MV-4-11 (cell line): Measurements from ENCODE around the gene WFIKKN1.

Source experiments
- DNase-seq: peaks from one replicate; lab custom pipeline; 2025; lab: John Stamatoyannopoulos, UW

The WFIKKN1 gene, protein sequence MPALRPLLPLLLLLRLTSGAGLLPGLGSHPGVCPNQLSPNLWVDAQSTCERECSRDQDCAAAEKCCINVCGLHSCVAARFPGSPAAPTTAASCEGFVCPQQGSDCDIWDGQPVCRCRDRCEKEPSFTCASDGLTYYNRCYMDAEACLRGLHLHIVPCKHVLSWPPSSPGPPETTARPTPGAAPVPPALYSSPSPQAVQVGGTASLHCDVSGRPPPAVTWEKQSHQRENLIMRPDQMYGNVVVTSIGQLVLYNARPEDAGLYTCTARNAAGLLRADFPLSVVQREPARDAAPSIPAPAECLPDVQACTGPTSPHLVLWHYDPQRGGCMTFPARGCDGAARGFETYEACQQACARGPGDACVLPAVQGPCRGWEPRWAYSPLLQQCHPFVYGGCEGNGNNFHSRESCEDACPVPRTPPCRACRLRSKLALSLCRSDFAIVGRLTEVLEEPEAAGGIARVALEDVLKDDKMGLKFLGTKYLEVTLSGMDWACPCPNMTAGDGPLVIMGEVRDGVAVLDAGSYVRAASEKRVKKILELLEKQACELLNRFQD

DNA sequence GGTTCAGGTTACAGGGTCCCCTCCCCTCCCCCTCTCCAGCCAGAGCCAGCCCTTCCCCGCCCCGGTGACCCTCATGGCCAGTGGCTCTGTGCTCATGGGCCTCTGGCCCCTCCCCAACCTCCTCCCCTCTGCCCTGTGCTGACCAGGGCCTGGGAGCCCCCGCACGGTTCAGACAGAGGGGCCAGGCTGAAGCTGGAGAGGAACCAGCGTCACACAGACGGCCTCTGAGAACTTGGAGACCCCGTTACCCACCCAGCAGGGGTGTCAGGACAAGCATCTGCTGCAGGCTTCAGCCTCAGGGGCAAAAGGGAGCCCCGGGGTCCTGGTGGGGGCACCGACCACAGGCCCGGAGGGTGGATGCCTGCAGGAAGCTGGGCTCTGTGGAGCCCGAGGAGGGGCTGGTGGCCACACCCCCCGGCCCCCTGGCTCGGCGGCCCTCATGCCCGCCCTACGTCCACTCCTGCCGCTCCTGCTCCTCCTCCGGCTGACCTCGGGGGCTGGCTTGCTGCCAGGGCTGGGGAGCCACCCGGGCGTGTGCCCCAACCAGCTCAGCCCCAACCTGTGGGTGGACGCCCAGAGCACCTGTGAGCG, at the start of gene WFIKKN1:
TSS of gene WFIKKN1 (plus strand) at position 171 of the 591 bp plus-strand sequence. CDS start at position 440, 269 bp downstream.
- no peak for DNase-seq

DNA sequence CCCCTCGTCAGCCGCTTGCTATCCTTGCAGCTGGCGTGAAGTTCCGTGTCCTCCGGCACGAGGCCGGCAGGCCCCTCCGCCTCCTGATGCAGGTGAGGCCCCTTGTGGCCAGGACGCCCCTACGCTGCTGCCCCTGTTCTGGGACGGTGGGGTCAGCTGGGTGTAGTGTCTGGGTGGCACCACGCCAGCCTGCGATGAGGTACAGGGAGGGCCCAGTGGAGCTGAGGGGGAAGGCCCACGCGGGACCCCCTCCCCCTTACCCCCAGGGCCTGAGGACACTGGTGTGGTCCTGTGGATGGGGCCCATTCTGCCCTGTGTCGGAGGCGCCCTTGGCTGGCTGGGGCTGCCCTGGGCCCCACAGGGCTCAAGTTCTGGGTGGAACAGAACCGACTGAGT, 48.6 kb upstream of the WFIKKN1 start:
- no peak for DNase-seq

DNA sequence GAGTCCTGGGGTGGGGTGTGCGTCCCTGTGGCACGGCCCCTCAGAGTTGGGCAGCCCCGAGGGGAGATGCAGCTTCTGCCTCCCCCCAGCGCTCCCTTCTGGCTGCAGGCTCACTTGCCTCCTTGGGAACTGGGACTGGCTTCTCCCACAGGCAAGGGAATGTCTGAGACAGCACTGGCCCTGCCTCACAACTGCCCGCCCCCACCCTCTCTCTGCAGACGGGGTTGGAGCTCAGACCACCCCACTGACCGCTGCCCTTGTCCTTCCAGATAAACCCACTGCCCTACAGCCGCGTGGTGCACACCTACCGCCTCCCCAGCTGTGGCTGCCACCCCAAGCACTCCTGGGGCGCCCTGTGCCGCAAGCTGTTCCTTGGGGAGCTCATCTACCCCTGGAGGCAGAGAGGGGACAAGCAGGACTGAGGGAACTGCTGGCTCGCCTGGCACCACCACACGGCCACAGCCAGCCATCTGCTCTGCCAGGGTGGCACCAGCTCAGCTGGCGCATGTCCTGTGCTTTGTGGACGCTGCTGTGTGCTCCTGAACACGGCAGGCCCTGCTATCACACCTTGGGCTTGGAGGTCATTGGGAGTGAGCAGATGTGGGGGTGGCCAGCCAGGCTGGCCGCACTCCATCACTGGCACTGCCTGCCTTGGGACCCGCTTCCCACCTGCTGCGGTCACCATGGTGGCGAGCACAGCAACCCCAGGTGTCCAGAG, 48.0 kb upstream of the WFIKKN1 start:
- DNase-seq: no peak

DNA sequence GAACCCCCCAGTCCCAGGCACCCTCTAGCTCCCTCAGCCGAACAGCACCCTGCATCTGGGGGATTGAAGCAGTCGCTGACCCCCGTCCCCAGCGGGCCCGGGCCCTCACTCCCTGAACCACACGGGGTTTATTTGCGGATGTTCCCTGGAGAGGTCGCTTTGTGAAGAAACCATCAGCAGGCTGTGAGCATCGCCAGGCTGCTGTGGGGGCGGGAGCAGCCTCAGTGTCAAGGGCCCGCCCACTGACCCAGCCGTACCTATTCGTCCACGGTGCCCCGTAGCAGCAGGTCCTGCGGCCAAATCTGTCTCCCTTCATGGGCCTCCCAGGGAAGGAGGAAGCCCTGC, 47.3 kb upstream of the WFIKKN1 start:
- DNase-seq: no peak

DNA sequence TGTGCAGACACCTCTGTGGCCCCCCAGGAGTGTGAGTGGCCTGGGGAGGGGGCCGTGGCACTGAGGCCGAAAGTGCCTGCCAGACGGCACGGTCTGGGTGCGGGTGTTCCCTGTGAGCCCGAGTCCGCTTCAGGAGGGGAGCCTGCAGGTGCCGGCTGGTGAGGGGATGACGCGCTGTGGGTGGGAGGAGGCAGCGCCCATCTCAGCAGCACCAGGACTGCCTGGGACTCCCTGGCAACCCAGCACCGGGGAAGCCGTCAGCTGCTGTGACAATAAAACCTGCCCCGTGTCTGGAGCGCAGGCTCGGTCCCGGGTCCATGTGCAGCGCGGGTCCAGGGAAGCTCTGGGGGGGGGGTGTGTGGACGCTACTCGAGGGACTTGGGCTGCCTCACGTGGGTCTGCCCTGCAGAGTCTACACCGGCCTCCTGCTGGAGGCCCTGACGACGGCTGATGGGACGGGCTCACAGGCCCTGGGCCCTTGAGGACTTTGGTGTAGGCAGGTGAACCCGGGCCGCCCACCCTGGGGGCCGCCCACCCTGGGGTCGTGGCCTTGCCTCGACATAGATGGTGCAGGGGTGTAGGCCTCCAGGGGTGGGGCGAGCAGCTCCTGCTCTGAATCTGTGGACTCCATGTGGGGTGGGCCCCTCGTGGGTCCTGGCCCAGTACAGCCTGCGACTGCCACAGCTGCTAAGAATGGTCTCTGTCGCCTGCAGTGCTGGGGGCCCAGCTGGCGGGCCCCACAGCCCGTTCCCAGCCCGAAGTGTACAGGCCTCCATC, 46.8 kb upstream of the WFIKKN1 start:
- no peak for DNase-seq

DNA sequence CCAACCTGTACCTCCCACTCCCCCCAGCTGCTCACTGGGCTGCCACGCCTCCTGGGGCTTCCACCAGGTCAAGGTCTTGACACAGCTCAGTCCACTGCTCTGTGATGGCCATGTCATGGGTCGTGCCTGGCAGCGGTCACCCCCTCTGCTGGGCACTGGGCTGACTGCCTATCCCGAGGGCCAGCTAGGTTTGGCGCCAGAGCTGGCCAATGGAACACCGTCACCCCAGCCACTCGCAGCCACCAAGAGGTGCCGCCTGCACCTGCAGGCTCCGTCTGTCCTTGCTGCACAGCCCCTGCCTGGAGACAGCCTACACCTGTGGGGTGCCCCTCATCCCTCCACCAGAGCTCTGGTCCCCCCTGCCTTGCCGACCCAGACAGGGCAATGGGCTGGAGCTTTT, 45.4 kb upstream of the WFIKKN1 start:
- DNase-seq: no peak

DNA sequence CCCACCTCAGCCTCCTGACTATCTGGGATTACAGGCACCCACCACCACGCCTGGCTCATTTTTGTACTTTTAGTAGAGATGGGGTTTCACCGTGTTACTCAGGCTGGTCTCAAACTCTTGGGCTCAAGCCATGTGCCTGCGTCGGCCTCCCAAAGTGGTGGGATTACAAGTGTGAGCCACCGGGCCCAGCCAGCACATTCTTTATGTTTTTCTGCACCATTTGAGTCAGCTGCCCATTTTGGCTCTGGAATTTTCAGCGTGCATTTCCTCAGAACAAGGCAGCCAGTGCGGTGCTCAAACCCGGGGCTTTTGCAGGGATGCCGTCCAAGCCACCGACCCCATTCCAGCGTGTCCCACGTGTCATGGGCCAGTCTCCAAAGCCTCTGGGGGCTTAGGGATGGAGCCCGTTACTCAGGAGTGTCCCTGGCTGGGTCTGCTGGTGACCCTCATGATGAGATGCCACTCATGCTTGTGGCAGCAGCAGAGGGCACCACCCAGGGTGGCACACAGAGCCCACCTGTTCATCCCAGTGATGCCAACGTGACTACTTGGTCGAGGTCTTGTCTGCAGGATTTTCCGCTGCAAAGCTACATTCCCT, 44.6 kb upstream of the WFIKKN1 start:
- DNase-seq: no peak

DNA sequence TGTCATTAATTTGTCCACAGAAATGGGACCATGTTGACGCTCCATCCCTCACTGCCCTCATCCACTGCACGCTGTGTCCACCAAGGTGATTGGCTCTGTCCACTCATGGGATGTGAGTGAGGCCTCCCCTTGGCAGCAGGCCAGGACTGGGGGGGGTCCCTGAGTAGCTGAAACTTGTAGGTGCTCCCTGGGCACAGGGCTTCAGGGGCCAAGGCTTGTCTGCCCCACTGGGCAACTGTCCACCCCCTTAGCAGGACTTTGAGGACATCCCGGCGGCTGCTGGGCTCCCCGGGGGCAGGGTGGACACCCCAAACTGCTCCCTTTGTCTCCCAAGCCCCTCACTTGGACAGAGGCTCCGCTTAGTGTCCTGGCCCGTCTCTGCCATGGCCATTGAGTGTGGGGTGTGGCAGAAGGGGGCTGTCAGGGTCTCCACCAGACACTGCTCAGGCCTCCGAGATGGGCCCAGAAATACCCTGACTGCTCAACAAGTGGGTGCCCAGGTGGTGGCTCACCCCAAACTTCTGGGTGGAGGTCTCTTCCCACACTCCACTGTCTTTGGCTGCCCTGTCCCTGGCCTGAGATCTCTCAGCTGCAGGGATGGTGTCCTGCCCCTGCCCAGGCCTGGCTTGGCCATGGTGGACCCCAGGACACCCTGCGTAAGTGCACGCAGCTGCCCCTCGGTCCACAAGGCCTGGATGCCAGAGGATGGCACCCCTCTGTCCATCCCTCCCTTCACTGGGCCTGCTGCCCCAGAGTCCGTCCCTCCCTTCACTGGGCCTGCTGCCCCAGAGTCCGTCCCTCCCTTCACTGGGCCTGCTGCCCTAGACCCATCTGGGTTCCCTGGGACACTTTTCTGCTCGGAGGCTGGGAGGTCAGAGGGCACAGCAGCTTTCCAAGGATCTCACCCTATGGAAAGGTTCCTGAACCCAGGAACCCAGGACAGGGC, 43.9 kb upstream of the WFIKKN1 start:
- no peak for DNase-seq

DNA sequence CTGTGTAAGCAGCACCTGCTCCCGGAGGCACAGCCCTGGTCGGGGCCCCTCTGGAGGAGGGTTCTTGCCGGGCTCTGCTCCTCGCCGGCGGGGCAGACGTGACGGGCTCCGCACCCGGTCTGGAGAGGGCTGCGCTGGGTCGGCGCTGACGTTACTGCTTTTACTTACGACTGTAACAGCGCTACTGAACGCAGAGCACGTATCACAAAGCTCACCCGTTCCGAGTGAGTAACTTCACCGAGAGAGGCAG, 42.2 kb upstream of the WFIKKN1 start:
- no peak for DNase-seq

DNA sequence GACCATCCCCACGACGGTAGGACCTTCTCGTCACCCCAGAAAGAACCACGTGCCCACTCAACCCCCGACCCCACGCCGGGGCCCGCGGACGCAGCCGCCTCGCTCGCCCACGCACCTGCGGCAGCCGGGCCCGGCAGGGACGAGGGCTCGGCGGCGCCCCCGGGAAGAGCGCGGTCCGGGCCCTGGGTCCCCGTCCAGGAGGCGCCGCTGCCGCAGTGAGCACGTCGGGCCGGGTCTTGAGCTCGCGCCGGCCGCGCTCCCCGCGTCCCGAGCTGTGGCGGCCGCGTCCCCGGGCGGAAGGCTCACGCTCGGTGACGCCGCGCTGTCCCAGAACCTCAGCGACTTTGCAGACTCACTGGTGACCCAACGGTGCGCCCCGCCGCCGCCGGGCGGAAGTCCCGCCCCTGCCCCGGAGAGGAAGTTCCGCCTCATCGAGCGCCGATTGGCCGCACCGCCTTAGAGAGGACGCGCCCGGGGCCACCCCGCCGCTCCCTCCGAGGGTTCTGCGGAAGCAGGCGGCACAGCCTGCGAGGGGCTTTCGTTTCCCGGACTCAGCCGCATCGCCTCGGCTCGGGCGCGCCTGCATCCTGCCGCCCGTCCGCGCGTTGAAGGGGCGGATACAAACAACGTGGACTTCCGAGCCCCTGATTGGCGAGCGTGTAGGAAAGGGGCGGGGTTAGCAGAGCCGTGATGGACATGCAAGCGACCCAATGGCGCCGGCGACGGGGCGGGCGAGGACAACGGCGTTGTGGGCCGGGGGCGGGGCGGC, 41.7 kb upstream of the WFIKKN1 start:
- peak; percentile 91 for DNase-seq

DNA sequence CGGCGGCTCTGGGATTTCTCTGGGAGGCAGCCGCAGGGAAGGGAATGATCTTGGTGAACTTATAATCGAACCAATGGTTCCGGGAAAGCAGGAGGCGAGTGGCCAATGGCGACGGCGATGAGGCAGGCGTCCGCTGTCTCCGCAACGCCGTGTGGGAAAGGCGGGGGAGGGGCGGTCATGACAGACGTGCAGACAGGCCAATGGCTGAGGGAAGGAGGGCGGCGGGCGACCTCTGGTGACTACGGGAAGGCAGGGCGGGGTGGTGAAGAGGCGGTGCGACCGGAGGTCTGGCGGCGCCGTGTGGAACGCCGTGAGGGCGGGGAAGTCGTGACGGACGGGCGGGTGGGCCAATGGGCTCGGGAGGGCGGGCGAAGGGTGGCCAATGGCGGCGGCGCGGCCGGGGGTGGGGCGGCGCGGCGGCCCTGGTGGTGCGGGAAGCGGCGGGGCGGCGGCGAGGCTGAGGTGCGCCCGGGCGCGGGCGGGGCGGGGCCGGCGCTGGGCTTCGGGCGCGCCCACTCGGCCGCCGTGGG, 41.1 kb upstream of the WFIKKN1 start, which contains the start of gene RAB40C:
TSS of gene RAB40C (plus strand) at position 409 of the 530 bp plus-strand sequence. CDS start 226 bp downstream, outside the sequence.
- peak; percentile 94 for DNase-seq

DNA sequence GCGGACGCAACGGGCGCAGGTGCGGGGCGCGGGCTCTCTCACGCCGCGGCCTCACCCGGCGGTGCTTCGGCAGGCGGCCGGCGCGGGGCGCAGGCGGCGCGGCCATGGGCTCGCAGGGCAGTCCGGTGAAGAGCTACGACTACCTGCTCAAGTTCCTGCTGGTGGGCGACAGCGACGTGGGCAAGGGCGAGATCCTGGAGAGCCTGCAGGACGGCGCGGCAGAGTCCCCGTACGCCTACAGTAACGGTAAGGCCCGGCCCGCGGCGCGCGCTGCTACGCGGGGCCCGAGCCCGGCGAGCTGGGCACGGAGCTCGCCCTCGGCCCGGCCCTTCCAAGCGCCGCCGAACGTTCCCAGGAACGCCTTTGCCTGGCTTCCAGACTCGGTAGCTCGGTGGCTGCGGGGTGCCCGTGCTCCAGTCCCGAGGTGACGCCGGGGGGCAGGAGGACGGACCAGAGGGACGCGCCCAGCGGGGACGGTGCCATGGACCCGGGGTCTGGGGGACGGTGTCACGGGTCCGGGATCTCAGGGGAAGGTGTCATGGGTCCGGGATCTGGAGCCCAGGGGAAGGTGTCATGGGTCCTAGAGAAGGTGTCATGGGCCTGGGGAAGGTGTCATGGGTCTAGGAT, 40.5 kb upstream of the WFIKKN1 start:
- DNase-seq: no peak

DNA sequence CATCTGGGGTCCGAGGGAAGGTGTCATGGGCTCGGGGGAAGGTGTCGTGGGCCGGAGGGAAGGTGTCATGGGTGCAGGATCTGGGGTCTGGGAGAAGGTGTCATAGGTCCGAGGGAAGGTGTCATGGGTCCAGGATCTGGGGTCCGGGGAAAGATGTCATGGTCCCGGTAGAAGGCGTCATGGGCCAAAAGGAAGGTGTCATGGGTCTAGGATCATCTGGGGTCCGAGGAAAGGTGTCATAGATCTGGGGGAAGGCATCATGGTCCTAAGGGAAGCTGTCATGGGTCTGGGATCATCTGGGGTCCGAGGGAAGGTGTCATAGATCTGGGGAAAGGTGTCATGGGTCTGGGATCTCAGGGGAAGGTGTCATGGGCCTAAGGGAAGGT, 40.0 kb upstream of the WFIKKN1 start:
- DNase-seq: no peak

DNA sequence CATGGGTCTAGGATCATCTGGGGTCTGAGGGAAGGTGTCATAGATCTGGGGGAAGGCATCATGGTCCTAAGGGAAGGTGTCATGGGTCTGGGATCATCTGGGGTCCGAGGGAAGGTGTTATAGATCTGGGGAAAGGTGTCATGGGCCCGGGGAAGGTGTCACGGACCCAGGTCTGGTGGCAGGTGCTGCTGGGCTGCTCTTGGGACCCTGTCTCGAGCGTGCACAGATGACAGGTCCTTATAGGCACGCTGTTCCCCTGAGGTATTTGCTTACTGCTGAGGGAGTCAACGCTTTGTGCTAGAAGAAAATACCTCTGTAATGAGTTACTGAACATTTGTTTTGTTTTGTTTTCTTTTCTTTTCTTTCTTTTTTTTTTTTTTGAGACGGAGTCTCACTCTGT, 39.6 kb upstream of the WFIKKN1 start:
- no peak for DNase-seq

DNA sequence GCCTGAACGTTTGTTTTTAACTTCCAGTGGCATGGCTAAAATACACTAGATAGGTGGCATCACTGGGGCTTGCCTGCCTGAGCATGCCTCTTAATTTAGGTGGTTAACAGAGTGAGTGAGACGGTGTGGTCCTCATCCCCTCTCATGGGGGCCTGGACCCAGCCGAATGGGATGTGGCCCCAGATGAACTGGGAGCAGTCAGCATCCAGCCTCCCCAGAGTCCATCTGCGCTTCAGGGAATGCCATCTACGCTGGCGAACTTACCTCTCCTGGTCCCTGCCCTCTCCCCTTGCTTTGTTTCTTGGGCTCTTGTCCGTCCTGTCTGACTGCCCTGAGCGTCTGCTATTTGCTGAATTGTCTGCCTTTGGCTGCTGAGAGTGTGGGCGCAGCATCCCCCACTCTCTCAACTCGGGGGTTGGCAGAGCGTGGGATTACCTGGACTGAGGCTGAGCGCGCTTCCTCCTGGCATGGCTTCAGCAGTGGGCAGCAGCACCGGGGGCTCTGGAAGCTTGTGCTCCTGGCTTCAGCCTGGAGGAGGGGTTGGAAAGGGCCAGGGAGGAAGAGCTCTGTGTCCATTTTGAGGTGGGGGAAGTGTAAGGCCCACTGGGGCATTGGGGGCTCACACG, 38.8 kb upstream of the WFIKKN1 start:
- no peak for DNase-seq

DNA sequence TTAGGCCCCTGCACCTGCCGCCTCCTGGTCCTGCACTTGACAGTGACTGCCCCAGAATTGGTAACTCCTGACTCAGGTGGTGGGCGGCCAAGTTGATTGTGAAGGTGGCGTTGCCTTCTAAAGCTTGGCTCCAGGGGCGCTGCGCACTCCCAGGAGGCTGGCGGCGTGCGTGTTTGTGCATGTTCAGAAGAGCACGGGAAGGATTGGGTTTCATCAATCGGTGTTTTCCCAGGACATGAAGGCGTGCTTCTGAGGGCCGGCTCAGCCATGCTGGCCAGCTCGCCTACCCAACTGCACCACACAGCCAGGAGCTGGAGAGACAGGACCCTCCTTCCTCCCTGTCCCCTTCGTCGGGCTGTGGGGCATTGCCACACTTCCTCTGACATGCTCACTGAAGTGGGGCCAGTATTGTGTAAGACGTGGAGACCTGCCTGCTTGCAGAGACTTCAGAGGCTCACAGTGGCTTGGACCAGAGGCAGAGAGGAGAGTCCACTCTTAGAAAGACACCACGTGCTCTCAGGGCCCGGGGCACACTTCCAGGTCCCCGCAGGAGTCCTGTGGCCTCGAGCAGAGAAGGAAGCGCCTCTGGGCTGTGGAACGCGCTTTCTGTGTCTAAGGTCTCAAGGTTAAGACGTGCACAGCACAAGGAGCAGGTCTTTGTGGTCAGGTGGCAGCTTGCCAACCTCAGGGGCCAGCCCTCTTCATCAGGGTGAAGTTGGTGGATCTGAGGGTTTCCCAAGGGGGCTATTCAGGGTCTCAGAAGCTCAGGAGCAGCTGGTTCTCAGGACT, 38.1 kb upstream of the WFIKKN1 start:
- DNase-seq: peak; percentile 94

DNA sequence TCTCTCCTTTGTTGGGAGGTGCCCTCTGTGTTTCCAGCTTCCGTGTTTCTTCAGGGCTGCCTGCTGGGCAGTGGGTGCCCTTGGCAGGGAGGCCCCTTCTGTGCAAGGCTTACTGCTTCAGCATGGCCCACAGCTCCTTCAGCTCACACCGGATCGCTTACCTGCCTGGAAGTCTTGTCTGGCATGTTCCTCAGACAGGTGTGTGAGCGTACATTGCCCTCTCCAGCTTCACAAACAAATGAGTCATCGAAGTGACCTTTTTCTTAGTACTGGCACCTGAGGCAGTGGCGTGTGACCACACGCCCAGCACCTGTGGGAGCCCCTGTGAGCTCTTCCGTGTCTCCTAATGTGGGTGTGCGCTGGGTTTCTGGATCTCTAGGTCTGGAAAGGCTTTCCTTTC, 37.4 kb upstream of the WFIKKN1 start:
- no peak for DNase-seq

DNA sequence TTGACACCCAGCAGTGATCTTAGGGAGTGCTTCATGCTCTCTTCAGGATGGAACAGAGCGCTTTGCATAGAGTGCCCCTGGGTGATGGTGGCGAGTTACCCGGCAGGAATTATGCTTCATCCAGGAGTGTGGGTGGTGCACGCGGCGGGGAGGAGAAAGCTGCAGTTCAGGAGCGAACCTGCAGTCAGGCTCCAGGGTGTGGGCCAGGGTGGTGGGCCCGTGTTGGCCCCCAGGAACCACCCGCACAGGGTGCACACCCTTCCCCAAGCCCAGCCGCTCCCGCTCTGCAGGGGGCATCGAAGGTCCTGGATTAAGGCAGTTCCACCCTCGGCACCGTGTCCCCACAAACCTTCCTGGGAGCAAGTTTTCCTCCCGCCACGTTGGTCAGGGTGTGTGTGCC, 37.0 kb upstream of the WFIKKN1 start:
- no peak for DNase-seq
